Ectodermal cell (in vitro differentiated cells): ENCODE results near the gene MAN2B2.
"Not testable (repeated sequence)": the region's sequence is repeated elsewhere in the genome, so short reads cannot be mapped to it uniquely, and the experiment has no call there.

Source experiments
- H3K27ac ChIP-seq: 2 replicates; pipeline ENCODE4 v1.7.0; 2013; ENCODE audit warnings: mild to moderate bottlenecking, low read depth, low read length; ENCODE audit not compliant: insufficient read depth, poor library complexity, severe bottlenecking
- H3K27me3 ChIP-seq: 2 replicates; pipeline ENCODE4 v1.7.0; 2013; ENCODE audit warnings: mild to moderate bottlenecking, low read length; ENCODE audit not compliant: insufficient read depth, control insufficient read depth, poor library complexity, severe bottlenecking
- H3K36me3 ChIP-seq: one replicate; pipeline ENCODE4 v1.7.0; 2013; ENCODE audit warnings: low read length; ENCODE audit not compliant: control insufficient read depth, insufficient read depth
- H3K4me1 ChIP-seq: one replicate; pipeline ENCODE4 v1.7.0; 2013; ENCODE audit warnings: low read length; ENCODE audit not compliant: control insufficient read depth, insufficient read depth
- H3K4me3 ChIP-seq: 2 replicates; pipeline ENCODE4 v1.7.0; 2013; ENCODE audit warnings: low read depth, low read length, control low read depth; ENCODE audit not compliant: insufficient read depth
- H3K9me3 ChIP-seq: 2 replicates; pipeline ENCODE4 v1.7.0; 2013; ENCODE audit warnings: mild to moderate bottlenecking, low read length, moderate library complexity; ENCODE audit not compliant: control insufficient read depth
- WGBS, 2 experiments: methylation state at CpG; one replicate each; pipeline ENCODE4 v1.1.7; 2013; ENCODE audit warnings: missing lambda C conversion rate in 2 of 2; 5-methylcytosine and 5-hydroxymethylcytosine counted together

MAN2B2 gene

GRCh38 chr4:6640292-6641163, 65.5 kb downstream of the MAN2B2 start, which contains the start of gene MRFAP1:
TSS of gene MRFAP1 (plus strand) at chr4:6640685. CDS start at chr4:6640863, 178 bp downstream.
- Histone ChIP-seq H3K36me3 (no peaks in the 10 kb centered on the region), H3K4me3 (peak within 1 kb of the TSS; percentile 98), H3K4me1 (no peaks in the 10 kb centered on the region), H3K9me3 (no peaks in the 10 kb centered on the region), H3K27me3 (no peaks in the 10 kb centered on the region), H3K27ac (peak within 1 kb of the TSS; percentile 90)
- WGBS, 2 experiments: 0 to 1% methylated on average over 90 of the region's 90 CpGs

- Histone ChIP-seq H3K9me3 (no peaks in the 10 kb centered on the region), H3K36me3 (no peaks in the 10 kb centered on the region), H3K27ac (peak overlapping the region; percentile 90), H3K4me3 (peak overlapping the region; percentile 98), H3K27me3 (no peaks in the 10 kb centered on the region), H3K4me1 (no peaks in the 10 kb centered on the region)
- WGBS, 2 experiments: 5% methylated on average over 50 of the region's 50 CpGs
Measured at GRCh38 chr4:6641164-6641970, 66.4 kb downstream of the MAN2B2 start.

GRCh38 chr4:6641971-6642320, 67.0 kb downstream of the MAN2B2 start:
- 77 to 82% methylated on average over 5 of the region's 5 CpGs for WGBS, 2 experiments
- Histone ChIP-seq H3K9me3 (no peaks in the 10 kb centered on the region), H3K27ac (no peak overlapping the region), H3K4me3 (peak overlapping the region; percentile 98), H3K27me3 (no peaks in the 10 kb centered on the region), H3K4me1 (no peaks in the 10 kb centered on the region), H3K36me3 (no peaks in the 10 kb centered on the region)

- H3K36me3 ChIP-seq: no peaks in the 10 kb centered on the region
- no peak overlapping the region for H3K27ac ChIP-seq
- no peak overlapping the region for H3K4me3 ChIP-seq
- no peaks in the 10 kb centered on the region for H3K4me1 ChIP-seq
- H3K9me3 ChIP-seq: no peaks in the 10 kb centered on the region
- no peaks in the 10 kb centered on the region for H3K27me3 ChIP-seq
- WGBS, 2 experiments: 92 to 94% methylated on average over 8 of the region's 8 CpGs
Measured at GRCh38 chr4:6643141-6643847, 68.3 kb downstream of the MAN2B2 start.

- no peaks in the 10 kb centered on the region for H3K4me1 ChIP-seq
Measured at GRCh38 chr4:6644792-6645530, 70.0 kb downstream of the MAN2B2 start.

GRCh38 chr4:6647169-6647568, 72.2 kb downstream of the MAN2B2 start:
- 88 to 90% methylated on average over 5 of the region's 5 CpGs for WGBS, 2 experiments
- H3K36me3 ChIP-seq: no peaks in the 10 kb centered on the region
- no peaks in the 10 kb centered on the region for H3K27me3 ChIP-seq
- H3K4me1 ChIP-seq: no peaks in the 10 kb centered on the region
- no peaks in the 10 kb centered on the region for H3K9me3 ChIP-seq
- no peak overlapping the region for H3K27ac ChIP-seq
- H3K4me3 ChIP-seq: no peak overlapping the region

More at GRCh38 chr4:6644792-6645530, 70.0 kb downstream of the MAN2B2 start:
- Histone ChIP-seq H3K9me3 (no peaks in the 10 kb centered on the region), H3K27me3 (no peaks in the 10 kb centered on the region), H3K36me3 (no peaks in the 10 kb centered on the region), H3K27ac (no peak overlapping the region), H3K4me3 (no peak overlapping the region)
- WGBS, 2 experiments: 68 to 73% methylated on average over 5 of the region's 5 CpGs

- Histone ChIP-seq H3K4me1 (no peaks in the 10 kb centered on the region), H3K27ac (no peak overlapping the region), H3K36me3 (no peaks in the 10 kb centered on the region), H3K27me3 (no peaks in the 10 kb centered on the region), H3K9me3 (no peaks in the 10 kb centered on the region), H3K4me3 (no peak overlapping the region)
- WGBS, 2 experiments: 65 to 66% methylated on average over 6 of the region's 6 CpGs
Measured at GRCh38 chr4:6647582-6648230, 72.7 kb downstream of the MAN2B2 start.

- Histone ChIP-seq H3K4me3 (no peak overlapping the region), H3K36me3 (no peaks in the 10 kb centered on the region), H3K9me3 (no peaks in the 10 kb centered on the region), H3K4me1 (no peaks in the 10 kb centered on the region), H3K27ac (no peak overlapping the region), H3K27me3 (no peaks in the 10 kb centered on the region)
- WGBS, 2 experiments: 92 to 95% methylated on average over 8 of the region's 8 CpGs
Measured at GRCh38 chr4:6649216-6649615, 74.2 kb downstream of the MAN2B2 start.

- H3K36me3 ChIP-seq, H3K27ac ChIP-seq, H3K4me1 ChIP-seq, H3K9me3 ChIP-seq, H3K4me3 ChIP-seq: not testable (repeated sequence)
- peaks cover 16% of the 10 kb centered on the region for H3K27me3 ChIP-seq
- WGBS, 2 experiments: 100% methylated on average over 1 of the region's 3 CpGs; no CpG with 5 or more reads in 1 of the 2 experiments
Measured at GRCh38 chr4:6654211-6654610, 79.2 kb downstream of the MAN2B2 start.
